ENCODE data around the gene EPB42. TPM values are rescaled to one million over a fixed set of nuclear protein-coding genes. Genes with fewer than 3 reads are reported as not detected.

Gene EPB42
- total RNA-seq, 1 experiment from 2014 or later = not detected

DNA sequence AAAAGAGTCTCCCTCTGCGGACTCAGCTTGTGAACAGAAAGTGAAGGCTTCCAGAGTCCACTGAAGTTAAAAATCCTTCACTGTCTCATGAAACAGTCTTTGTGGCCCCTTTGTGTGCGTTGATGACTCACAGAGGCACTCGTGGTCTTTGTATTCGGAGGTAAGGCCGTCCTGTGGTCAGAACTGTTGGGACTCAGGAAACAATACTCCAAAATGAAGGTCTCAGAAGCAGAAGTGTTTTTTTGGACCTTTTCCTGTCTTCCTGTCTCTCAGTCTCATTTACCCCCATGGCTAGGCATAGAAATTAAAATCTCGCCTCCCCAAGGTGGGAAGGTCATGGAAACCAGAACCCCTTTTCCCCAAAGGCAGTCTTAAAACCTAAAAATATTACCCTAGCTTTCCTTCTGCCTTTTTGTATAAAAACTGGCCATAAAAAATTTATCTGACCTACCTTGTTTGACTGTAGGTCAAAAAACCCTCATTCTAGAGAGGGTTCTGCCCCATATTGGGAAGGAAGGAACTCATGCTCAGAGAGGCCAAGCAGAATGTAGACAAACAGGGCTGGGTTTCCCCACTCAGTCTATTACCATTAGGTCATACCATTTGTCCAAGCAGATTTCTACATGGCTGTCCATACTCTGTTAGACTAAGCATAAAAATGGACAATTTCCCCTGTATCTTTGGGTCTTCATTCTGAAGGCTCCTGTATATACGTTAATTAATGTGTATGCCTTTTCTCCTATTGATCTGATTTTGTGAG is 19.1 kb upstream of the EPB42 start:
- no peaks in the 10 kb centered on the region for H3K9me3 Mint-ChIP-seq
- ChIA-PET CTCF (interaction anchor here (0.9 to 1.9 kb wide), 3 partner anchors 15 to 46 kb away, joined by 4 to 11 read pairs (median 4); no protein-coding TSS in a partner anchor), POLR2A (no interaction called here)
- no peak for ATAC-seq
- DNase-seq (ENCODE audit: low spot score) = no peak
- no peak overlapping the region for H3K27ac Mint-ChIP-seq
- H3K36me3 Mint-ChIP-seq = no peaks in the 10 kb centered on the region
- peaks cover 3% of the 10 kb centered on the region for H3K27me3 Mint-ChIP-seq (ENCODE audit: low read depth)
- H3K4me1 Mint-ChIP-seq = no peaks in the 10 kb centered on the region
- H3K4me3 Mint-ChIP-seq = no peak overlapping the region
- TF ChIP-seq ZBTB21 (CRISPR knock-in tag; IDR thresholded peaks at IDR 0.05; ENCODE audit: borderline replicate concordance) = no peak
- TF ChIP-seq ZSCAN18 (CRISPR knock-in tag; IDR thresholded peaks at IDR 0.05) = no peak
- no peak for TF ChIP-seq SOX15 (CRISPR knock-in tag; IDR thresholded peaks at IDR 0.05)
- TF ChIP-seq AFF4 (CRISPR knock-in tag; IDR thresholded peaks at IDR 0.05; ENCODE audit: borderline replicate concordance) = no peak
- TF ChIP-seq GRHL2 (CRISPR knock-in tag; IDR thresholded peaks at IDR 0.05; ENCODE audit: insufficient replicate concordance, severe bottlenecking) = no peak
- no peak for TF ChIP-seq AR (CRISPR knock-in tag; IDR thresholded peaks at IDR 0.05)
- TF ChIP-seq JUN (CRISPR knock-in tag; IDR thresholded peaks at IDR 0.05) = no peak
- TF ChIP-seq TP53 (CRISPR knock-in tag; IDR thresholded peaks at IDR 0.05) = no peak
- no peak for TF ChIP-seq FOXP4 (CRISPR knock-in tag; IDR thresholded peaks at IDR 0.05)
- TF ChIP-seq FOXK1 (CRISPR knock-in tag; IDR thresholded peaks at IDR 0.05) = no peak
- TF ChIP-seq NR2C2 (CRISPR knock-in tag; IDR thresholded peaks at IDR 0.05) = no peak
- TF ChIP-seq, protein P1, sequence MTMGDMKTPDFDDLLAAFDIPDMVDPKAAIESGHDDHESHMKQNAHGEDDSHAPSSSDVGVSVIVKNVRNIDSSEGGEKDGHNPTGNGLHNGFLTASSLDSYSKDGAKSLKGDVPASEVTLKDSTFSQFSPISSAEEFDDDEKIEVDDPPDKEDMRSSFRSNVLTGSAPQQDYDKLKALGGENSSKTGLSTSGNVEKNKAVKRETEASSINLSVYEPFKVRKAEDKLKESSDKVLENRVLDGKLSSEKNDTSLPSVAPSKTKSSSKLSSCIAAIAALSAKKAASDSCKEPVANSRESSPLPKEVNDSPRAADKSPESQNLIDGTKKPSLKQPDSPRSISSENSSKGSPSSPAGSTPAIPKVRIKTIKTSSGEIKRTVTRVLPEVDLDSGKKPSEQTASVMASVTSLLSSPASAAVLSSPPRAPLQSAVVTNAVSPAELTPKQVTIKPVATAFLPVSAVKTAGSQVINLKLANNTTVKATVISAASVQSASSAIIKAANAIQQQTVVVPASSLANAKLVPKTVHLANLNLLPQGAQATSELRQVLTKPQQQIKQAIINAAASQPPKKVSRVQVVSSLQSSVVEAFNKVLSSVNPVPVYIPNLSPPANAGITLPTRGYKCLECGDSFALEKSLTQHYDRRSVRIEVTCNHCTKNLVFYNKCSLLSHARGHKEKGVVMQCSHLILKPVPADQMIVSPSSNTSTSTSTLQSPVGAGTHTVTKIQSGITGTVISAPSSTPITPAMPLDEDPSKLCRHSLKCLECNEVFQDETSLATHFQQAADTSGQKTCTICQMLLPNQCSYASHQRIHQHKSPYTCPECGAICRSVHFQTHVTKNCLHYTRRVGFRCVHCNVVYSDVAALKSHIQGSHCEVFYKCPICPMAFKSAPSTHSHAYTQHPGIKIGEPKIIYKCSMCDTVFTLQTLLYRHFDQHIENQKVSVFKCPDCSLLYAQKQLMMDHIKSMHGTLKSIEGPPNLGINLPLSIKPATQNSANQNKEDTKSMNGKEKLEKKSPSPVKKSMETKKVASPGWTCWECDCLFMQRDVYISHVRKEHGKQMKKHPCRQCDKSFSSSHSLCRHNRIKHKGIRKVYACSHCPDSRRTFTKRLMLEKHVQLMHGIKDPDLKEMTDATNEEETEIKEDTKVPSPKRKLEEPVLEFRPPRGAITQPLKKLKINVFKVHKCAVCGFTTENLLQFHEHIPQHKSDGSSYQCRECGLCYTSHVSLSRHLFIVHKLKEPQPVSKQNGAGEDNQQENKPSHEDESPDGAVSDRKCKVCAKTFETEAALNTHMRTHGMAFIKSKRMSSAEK (CRISPR knock-in tag; IDR thresholded peaks at IDR 0.05; ENCODE audit: borderline replicate concordance) = no peak
- no peak for TF ChIP-seq SP1 (CRISPR knock-in tag; conservative IDR thresholded peaks at IDR 0.05)
- TF ChIP-seq, protein P2, sequence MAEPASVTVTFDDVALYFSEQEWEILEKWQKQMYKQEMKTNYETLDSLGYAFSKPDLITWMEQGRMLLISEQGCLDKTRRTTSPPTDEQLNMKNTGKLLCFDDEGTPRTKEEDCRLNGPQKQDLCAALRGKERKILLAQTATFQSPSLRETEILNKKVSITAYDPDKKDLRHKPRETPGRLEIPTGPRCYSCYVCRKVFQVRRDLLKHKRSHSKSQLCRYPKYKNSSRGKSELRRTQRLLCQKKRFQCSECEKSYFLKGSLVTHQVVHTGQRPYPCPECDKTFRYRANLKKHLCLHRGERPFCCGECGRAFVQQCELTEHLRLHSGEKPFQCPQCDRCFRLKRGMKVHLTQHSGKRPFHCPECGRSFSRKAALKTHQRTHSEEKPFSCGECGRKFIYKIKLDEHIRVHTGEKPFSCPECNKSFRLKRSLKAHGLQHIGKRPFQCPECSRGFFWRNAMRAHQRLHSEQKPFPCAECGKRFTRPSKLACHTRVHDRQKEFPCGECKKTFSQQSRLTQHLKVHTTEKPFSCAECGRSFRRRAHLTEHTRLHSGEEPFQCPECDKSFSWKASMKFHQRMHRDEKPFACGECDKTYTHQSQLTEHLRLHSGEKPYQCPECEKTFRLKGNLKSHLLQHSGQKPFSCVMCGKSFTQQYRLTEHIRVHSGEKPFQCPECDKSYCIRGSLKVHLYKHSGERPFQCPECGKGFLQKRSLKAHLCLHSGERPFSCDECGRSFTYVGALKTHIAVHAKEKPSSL (CRISPR knock-in tag; conservative IDR thresholded peaks at IDR 0.05) = no peak
- TF ChIP-seq ESRRA (CRISPR knock-in tag; IDR thresholded peaks at IDR 0.05; ENCODE audit: borderline replicate concordance) = no peak
- no peak for TF ChIP-seq ELF4 (CRISPR knock-in tag; IDR thresholded peaks at IDR 0.05; ENCODE audit: low read depth)
